GM23248 (cell line): ENCODE results near the gene CHMP4A.

Source experiments
- EZH2 ChIP-seq: fragments of 200-600 bp; sonication (generic); IDR thresholded peaks from 2 replicates; pipeline ENCODE4 v1.6.1; 2018; ENCODE audit warnings: antibody characterized with exemption, mild to moderate bottlenecking; ENCODE audit not compliant: insufficient read depth, poor library complexity, severe bottlenecking
- EZH2phosphoT487 ChIP-seq: fragments of 200-600 bp; sonication (generic); IDR thresholded peaks from 2 replicates; pipeline ENCODE4 v1.6.1; 2018; ENCODE audit warnings: antibody characterized with exemption, moderate library complexity, mild to moderate bottlenecking, low read depth; ENCODE audit not compliant: insufficient read depth

DNA sequence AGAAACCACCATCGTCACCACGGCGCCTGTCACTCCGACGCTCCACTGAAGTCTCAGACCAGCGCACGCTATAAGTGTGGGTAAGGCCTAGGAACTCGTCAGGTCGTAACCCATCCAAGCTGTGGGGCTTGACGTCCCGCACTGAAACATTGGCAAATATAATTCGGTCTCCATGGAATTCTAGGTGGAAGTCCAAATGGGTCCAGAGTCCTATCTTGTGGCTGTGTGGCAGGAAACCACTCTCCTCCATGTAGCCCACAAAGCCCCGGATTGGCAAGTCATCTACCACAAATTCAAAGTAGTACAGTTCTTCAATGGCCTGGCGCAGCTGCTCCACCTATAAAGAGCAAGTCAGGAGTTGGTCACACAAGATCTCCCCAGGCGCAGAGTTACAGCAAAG lies 20.4 kb downstream of the CHMP4A start:
- TF ChIP-seq EZH2, result no peak
- TF ChIP-seq EZH2phosphoT487, result no peak
